ENCODE data around the gene FAM229B.
"Not testable (repeated sequence)": the region's sequence is repeated elsewhere in the genome, so short reads cannot be mapped to it uniquely, and the experiment has no call there.

FAM229B gene

DNA sequence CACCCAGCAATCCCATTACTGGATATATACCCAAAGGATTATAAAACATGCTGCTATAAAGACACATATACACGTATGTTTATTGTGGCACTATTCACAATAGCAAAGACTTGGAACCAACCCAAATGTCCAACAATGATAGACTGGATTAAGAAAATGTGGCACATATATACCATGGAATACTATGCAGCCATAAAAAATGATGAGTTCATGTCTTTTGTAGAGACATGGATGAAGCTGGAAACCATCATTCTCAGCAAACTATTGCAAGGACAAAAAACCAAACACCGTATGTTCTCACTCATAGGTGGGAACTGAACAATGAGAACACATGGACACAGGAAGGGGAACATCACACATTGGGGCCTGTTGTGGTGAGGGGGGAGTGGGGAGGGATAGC, 18.6 kb downstream of the FAM229B start:
- H3K4me1 Mint-ChIP-seq (ENCODE audit: low read depth); H3K27ac Mint-ChIP-seq; DNase-seq; H3K36me3 Mint-ChIP-seq (ENCODE audit: low read depth); H3K4me3 Mint-ChIP-seq; H3K9me3 Mint-ChIP-seq; H3K27me3 Mint-ChIP-seq: not testable (repeated sequence)

DNA sequence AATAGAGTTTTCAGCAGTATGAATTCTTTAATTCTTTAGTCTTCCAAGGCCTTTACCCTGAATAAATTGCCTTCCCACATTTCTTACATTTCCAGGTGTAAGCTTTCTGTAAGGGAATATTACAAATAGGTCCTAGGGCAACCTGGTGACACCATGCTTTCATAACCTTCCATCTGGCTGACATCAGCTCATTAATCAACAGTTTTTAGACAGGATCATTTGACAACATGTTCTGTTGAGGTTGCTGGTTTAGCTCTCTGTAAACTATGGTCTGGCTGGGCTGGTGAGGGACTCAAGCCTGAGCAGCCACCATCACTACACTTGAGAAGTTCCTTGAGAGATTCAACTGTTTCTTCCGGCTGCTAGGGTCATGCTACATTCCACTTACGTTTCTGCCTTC, 19.2 kb downstream of the FAM229B start:
- no peak overlapping the region for H3K27ac Mint-ChIP-seq
- H3K36me3 Mint-ChIP-seq (ENCODE audit: low read depth) = no peaks in the 10 kb centered on the region

DNA sequence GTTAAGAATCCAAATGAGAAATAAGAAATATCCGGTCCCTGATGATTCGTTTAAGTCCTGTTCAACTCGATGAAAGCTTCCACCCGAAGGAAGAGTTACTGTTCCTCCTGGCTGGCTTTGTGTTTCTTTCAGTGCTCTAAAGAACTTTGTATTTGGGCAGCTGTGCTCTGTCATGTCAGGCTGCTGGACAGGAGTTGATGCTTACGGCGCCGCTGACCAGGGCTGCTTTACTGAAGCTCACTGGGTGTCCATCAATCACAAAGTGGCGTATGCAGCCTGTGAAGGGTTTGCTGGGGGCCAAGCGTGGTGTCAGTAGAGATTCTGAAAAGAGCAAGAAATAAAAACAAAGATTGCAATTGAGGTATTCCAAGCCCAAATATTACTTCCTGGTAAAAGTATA, 21.9 kb downstream of the FAM229B start:
- H3K27me3 Mint-ChIP-seq = peaks cover 2% of the 10 kb centered on the region
- peaks cover 6% of the 10 kb centered on the region for H3K9me3 Mint-ChIP-seq
- H3K27ac Mint-ChIP-seq = no peak overlapping the region
- H3K4me3 Mint-ChIP-seq = no peak overlapping the region
- DNase-seq = no peak
- H3K36me3 Mint-ChIP-seq (ENCODE audit: low read depth) = no peaks in the 10 kb centered on the region
- no peaks in the 10 kb centered on the region for H3K4me1 Mint-ChIP-seq (ENCODE audit: low read depth)

More for the DNA sequence above, 19.2 kb downstream of the FAM229B start:
- Mint-ChIP-seq H3K4me1 (ENCODE audit: low read depth) (no peaks in the 10 kb centered on the region), H3K9me3 (peaks cover 6% of the 10 kb centered on the region), H3K27me3 (no peaks in the 10 kb centered on the region), H3K4me3 (no peak overlapping the region)
- no peak for DNase-seq

DNA sequence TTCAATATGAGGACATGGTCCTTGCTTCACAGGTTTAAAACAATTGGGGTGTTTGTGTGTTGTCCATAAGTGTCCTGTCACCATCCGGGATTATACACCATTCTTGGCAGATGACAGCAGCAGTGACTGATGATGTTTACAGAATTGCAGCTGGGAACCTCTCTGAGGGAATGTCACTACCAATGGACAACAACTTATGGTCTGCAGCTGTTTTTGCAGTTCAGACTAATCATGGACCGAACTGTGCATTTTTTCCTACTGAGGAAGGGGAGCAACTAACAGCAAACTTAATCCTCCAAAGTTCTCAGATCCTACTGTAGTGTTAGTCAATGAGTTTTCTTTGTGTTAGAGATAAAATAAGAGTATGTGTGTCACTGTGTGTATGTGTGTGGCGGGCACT, 26.0 kb downstream of the FAM229B start:
- H3K4me3 Mint-ChIP-seq = no peak overlapping the region
- H3K36me3 Mint-ChIP-seq (ENCODE audit: low read depth) = no peaks in the 10 kb centered on the region
- H3K27ac Mint-ChIP-seq = no peak overlapping the region
- H3K9me3 Mint-ChIP-seq = no peaks in the 10 kb centered on the region
- no peak for DNase-seq
- peaks cover 14% of the 10 kb centered on the region for H3K4me1 Mint-ChIP-seq (ENCODE audit: low read depth)
- H3K27me3 Mint-ChIP-seq = peaks cover 8% of the 10 kb centered on the region

DNA sequence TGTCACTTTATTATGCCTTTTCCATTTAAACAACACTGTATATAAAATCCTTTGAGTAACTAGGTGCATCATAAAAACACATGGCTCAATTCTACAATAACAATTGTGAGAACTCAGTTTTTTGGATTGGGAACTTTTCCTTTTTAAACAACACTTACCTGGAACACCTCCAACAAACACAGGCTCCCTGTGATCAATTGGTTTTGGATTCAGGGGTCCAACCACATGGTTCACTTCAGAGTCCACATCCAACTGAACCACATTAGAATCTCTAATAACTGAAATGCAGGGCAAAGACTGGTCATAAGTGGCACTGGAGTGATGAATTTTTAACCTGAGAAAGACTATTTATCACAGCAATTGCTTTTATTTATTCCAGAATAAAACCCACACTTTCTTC, 26.5 kb downstream of the FAM229B start:
- Mint-ChIP-seq H3K9me3 (no peaks in the 10 kb centered on the region), H3K27ac (no peak overlapping the region), H3K4me1 (ENCODE audit: low read depth) (peaks cover 14% of the 10 kb centered on the region), H3K27me3 (peaks cover 8% of the 10 kb centered on the region), H3K36me3 (ENCODE audit: low read depth) (no peaks in the 10 kb centered on the region), H3K4me3 (no peak overlapping the region)
- no peak for DNase-seq

DNA sequence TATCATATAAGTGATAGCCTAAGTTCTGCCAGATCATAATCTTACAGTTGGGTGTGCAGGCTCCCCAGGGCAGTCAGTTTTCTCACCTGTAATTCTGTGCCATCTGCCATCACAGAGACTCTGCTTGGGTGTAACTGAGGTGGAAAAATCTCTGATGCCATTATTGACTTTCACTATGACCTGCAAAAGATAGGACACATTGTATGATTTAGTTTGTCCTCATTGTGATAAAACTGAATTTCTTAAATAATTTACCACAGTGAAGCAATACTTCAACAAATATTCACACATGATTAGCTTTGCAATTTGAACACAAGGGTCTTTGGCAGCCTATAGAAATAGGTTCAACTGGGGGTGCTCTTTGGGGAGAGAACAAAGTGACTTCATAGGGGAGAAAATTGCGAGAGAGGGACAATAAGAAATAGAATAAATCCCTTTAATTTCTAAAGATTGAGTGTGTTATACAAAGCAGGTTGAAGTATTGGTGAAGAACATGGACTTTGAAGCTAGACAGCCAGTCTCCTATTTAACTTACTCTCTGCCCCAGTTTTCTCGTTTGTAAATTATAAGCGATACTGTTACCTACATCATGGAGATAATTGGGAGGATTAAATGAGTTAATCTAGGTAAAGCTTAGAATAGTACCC, 27.3 kb downstream of the FAM229B start:
- Mint-ChIP-seq H3K27ac (no peak overlapping the region), H3K36me3 (ENCODE audit: low read depth) (no peaks in the 10 kb centered on the region), H3K9me3 (no peaks in the 10 kb centered on the region), H3K4me3 (no peak overlapping the region), H3K27me3 (peaks cover 8% of the 10 kb centered on the region), H3K4me1 (ENCODE audit: low read depth) (peaks cover 14% of the 10 kb centered on the region)
- no peak for DNase-seq

DNA sequence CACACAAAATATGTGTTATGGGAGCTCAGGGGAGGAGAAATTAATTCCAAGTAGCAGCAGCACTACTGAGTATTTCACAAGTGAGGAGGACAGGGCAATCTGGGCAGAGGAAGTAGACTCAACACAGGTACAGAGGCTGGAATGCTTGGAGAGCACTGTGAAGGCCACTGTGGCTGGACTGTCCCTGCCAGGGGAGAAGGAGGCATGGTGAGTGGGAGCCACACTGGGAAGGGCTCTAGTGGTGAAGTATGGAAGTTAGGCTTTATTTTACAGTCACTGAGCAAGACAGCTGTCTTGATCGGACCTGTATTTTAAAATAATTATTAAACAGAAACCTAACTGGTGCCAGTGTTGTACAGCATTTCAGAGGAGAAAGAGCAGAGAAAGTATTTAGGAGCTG, 28.8 kb downstream of the FAM229B start:
- Mint-ChIP-seq H3K9me3 (no peaks in the 10 kb centered on the region), H3K4me3 (no peak overlapping the region), H3K4me1 (ENCODE audit: low read depth) (peaks cover 14% of the 10 kb centered on the region), H3K27me3 (peaks cover 8% of the 10 kb centered on the region), H3K27ac (no peak overlapping the region), H3K36me3 (ENCODE audit: low read depth) (no peaks in the 10 kb centered on the region)
- no peak for DNase-seq

DNA sequence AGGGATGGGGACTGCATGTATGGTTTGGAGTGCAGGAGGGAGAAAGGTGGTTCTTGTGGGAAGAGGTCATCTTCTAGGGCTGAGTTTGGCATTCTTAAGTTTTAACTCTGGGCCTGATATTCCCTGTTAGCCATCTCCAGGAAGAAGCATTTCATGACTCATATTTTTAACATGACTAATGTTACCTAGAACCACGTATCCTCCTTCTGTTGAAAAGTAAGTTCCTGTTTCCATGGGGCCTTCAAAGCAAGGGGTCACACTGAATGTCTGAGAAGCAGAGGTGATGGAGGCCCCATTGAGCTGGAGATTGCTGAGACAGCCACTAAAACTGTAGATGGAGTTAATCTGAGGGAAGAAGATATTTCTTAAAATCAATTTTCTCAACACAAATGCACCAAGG, 30.2 kb downstream of the FAM229B start:
- Mint-ChIP-seq H3K27me3 (peaks cover 6% of the 10 kb centered on the region), H3K36me3 (ENCODE audit: low read depth) (no peaks in the 10 kb centered on the region), H3K27ac (peak overlapping the region; percentile 62), H3K4me1 (ENCODE audit: low read depth) (peaks cover 14% of the 10 kb centered on the region), H3K9me3 (no peaks in the 10 kb centered on the region), H3K4me3 (no peak overlapping the region)
- no peak for DNase-seq

DNA sequence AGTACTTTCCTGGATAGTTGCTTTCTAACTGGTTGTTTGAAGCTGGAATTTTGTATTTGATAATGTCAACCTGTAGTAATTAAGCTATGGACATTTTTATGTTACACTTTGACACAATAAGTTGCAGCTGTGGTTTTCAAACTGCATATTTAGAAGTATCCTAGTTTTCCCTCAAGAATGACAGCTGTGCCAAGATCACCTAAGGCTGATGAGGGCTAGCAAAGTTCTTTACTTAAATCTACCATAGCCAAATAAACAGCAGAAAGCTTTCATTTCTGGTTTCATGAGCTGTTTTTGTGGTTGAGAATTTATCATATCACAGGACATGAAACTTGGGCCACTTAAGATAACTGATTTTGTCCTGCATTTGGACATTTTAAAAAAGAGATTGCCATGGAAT, 30.6 kb downstream of the FAM229B start:
- no peaks in the 10 kb centered on the region for H3K36me3 Mint-ChIP-seq (ENCODE audit: low read depth)
- H3K9me3 Mint-ChIP-seq = no peaks in the 10 kb centered on the region
- DNase-seq = no peak
- peak overlapping the region; percentile 16 for H3K27ac Mint-ChIP-seq
- H3K4me1 Mint-ChIP-seq (ENCODE audit: low read depth) = peaks cover 14% of the 10 kb centered on the region
- no peak overlapping the region for H3K4me3 Mint-ChIP-seq
- peaks cover 6% of the 10 kb centered on the region for H3K27me3 Mint-ChIP-seq

DNA sequence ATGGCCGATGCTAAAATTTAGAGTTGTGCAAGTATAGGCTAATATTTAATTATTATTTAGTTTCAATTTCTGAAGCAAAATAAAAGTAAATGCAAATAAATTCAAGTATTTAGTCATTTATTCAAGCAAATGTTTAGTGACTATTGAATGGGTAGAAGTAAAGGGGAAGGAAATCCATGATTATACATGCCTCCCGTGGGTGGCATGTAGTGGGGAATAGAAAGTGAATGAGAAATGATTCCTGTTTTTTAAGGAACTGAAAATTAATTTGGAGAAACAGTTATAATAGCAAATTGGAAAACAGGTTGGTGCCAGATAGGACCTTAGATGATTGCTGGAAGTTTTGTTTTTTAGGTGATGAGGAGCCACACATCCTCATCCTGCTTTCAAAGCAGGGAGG, 35.4 kb downstream of the FAM229B start:
- Mint-ChIP-seq H3K27ac (no peak overlapping the region), H3K27me3 (peaks cover 3% of the 10 kb centered on the region), H3K9me3 (no peaks in the 10 kb centered on the region), H3K4me3 (no peak overlapping the region), H3K36me3 (ENCODE audit: low read depth) (no peaks in the 10 kb centered on the region), H3K4me1 (ENCODE audit: low read depth) (peaks cover 5% of the 10 kb centered on the region)
- no peak for DNase-seq

DNA sequence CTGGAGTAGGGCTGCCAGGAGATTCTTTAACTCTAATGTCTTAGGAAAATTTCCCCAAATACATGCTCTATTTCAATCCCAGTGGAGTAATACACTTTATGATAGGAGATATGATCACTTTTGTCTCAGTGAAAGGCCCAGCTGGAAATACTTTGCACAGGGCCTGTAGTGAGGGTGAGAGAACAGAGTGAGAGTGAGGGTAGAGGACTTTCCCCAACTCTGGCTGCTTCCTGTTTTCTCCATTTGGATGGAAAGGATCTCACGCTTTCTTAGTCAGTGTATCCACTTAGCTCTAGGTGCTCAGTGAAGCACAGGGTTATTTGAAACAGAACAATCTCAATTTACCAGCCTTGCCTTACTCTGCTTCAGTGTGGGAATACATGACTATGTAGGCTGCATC, 36.6 kb downstream of the FAM229B start:
- Mint-ChIP-seq H3K27ac (no peak overlapping the region), H3K9me3 (no peaks in the 10 kb centered on the region), H3K27me3 (peaks cover 5% of the 10 kb centered on the region), H3K4me1 (ENCODE audit: low read depth) (no peaks in the 10 kb centered on the region), H3K36me3 (ENCODE audit: low read depth) (no peaks in the 10 kb centered on the region), H3K4me3 (no peak overlapping the region)
- DNase-seq = no peak

DNA sequence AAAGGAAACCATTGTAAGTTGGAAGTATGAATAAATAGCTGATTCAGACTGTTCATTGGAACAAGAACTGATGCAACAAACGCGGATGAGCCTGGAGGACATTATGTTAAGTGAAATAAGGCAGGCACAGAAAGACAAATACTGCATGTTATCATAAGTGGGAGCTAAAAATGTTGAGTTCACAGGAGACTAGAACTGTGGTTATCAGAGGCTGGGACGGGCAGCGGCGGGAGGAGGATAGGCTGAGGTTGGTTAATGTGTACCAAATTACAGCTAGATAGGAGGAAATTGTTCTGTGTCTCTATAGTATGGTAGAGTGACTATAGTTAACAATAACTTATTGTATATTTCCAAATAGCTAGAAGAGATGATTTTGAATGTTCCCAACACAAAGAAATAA, 40.8 kb downstream of the FAM229B start:
- Mint-ChIP-seq H3K4me1 (ENCODE audit: low read depth) (no peaks in the 10 kb centered on the region), H3K4me3 (no peak overlapping the region), H3K27me3 (peaks cover 10% of the 10 kb centered on the region), H3K36me3 (ENCODE audit: low read depth) (no peaks in the 10 kb centered on the region), H3K9me3 (no peaks in the 10 kb centered on the region), H3K27ac (no peak overlapping the region)
- DNase-seq = no peak

DNA sequence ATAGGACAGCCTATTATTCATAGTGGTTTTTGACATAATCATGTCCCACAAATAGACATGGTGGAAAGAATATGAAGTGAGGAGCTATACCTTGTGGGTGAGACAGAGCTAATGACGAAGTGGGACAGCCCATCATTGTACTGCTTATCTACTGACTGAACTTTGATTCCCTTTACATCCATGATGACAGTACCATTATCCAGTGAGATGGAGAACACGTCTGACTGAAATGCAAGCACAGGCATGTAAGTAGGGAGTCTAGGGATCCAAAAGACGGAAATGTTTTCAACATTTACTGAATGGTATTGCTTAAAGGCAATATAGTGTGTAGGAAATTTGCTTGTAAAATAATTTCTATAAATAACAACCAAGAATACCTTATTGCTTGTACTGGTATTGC, 43.5 kb downstream of the FAM229B start:
- H3K27ac Mint-ChIP-seq = no peak overlapping the region
- no peaks in the 10 kb centered on the region for H3K9me3 Mint-ChIP-seq
- H3K36me3 Mint-ChIP-seq (ENCODE audit: low read depth) = no peaks in the 10 kb centered on the region
- peaks cover 8% of the 10 kb centered on the region for H3K27me3 Mint-ChIP-seq
- no peaks in the 10 kb centered on the region for H3K4me1 Mint-ChIP-seq (ENCODE audit: low read depth)
- no peak for DNase-seq
- no peak overlapping the region for H3K4me3 Mint-ChIP-seq

DNA sequence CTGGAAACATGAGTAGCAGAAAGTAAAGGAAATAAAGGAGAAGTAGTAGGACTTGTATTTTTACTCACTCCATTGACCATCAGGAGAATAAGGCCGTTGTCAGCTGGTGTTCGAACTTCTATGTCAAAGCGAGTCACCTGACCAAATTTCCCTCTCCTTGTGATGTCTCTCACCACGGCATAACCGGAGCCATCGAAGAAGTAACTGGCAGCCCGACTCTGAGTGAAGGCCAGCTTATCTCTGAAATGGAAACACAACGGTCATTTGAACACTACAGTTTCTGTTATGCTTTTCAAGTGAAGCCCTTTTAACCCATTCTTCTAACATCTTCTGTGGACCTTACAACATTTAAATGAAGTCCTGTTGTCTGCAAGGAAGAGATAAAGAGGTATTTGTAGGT, 51.7 kb downstream of the FAM229B start:
- H3K36me3 Mint-ChIP-seq (ENCODE audit: low read depth) = no peaks in the 10 kb centered on the region
- H3K27ac Mint-ChIP-seq = no peak overlapping the region
- H3K4me3 Mint-ChIP-seq = no peak overlapping the region
- no peaks in the 10 kb centered on the region for H3K9me3 Mint-ChIP-seq
- H3K4me1 Mint-ChIP-seq (ENCODE audit: low read depth) = peaks cover 9% of the 10 kb centered on the region
- peaks cover 7% of the 10 kb centered on the region for H3K27me3 Mint-ChIP-seq
- no peak for DNase-seq

DNA sequence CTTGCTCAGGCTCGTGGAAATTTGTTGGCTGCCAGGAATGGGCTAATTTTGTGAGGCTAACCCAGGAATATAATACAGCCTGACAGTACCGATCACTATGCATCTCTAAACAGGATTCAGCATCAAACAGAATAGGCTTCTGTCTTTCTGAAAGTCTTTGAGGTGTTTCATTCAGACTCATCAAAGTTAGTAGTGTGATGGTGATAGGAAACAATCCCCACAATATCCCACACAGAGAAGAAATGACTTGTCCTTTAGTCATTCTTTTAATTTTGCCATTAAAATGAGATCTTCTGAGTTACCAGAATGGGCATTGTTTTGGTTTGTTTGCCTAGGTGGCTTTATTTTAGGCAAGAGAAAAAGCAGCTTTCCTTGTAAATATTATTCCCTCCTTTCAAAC, 54.3 kb downstream of the FAM229B start:
- H3K36me3 Mint-ChIP-seq (ENCODE audit: low read depth) = no peaks in the 10 kb centered on the region

More for the DNA sequence above, 54.3 kb downstream of the FAM229B start:
- no peaks in the 10 kb centered on the region for H3K9me3 Mint-ChIP-seq
- no peak for DNase-seq
- H3K27me3 Mint-ChIP-seq = peaks cover 7% of the 10 kb centered on the region
- peaks cover 9% of the 10 kb centered on the region for H3K4me1 Mint-ChIP-seq (ENCODE audit: low read depth)
- H3K27ac Mint-ChIP-seq = no peak overlapping the region
- no peak overlapping the region for H3K4me3 Mint-ChIP-seq
